IPS-15b (cell line): ENCODE results near the gene KBTBD6.
"Not testable (repeated sequence)": the region's sequence is repeated elsewhere in the genome, so short reads cannot be mapped to it uniquely, and the experiment has no call there.

Experiments
- H3K27me3 ChIP-seq: one replicate; pipeline ENCODE4 v1.6.1; 2013; ENCODE audit warnings: low read length; ENCODE audit not compliant: control insufficient read depth, insufficient read depth
- H3K36me3 ChIP-seq: one replicate; pipeline ENCODE4 v1.6.1; 2013; ENCODE audit warnings: low read length; ENCODE audit not compliant: control insufficient read depth, insufficient read depth
- H3K4me1 ChIP-seq: one replicate; pipeline ENCODE4 v1.6.1; 2013; ENCODE audit warnings: mild to moderate bottlenecking, low read length; ENCODE audit not compliant: control insufficient read depth, insufficient read depth
- H3K4me3 ChIP-seq: one replicate; pipeline ENCODE4 v1.5.1; 2013; ENCODE audit warnings: low read depth, low read length
- H3K9ac ChIP-seq: one replicate; pipeline ENCODE4 v1.6.1; 2013; ENCODE audit warnings: low read depth, mild to moderate bottlenecking, low read length
- H3K9me3 ChIP-seq: one replicate; pipeline ENCODE4 v1.6.1; 2013; ENCODE audit warnings: mild to moderate bottlenecking, low read length; ENCODE audit not compliant: control insufficient read depth, insufficient read depth

Gene KBTBD6

DNA sequence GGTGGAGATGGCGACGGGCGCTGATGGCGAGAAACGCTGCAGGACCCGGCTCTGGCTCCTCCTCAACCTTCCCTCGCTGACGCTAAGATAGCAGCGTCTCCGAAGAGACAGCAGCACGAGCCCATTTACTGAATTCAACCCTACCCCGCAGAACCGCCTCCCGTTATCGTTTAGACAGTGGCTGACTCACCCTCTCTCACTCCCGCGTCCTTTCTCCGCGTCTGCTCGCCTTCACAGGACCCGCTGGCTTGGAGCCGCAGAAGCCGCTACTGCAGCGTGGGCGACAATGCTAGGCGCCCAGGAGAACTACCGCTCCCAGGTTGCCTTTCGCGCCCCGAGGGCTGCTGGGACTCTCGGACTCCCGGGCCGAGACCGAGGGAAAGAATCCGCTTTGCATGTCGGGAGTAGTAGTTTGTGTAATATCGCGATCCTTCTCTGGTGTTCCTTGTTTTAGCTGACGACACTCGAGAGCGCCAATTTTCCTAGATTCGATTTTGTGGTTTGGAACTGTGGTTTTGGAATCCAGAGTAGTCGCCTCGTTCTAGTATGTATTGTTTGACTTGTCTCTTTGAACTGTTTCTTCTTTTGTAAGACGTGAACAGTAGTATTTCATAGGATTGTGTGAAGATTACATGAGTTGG, at the start of gene KBTBD6:
Gene KBTBD6 (minus strand): TSS at position 291 of the 641 bp plus-strand sequence. CDS start 291 bp downstream, outside the sequence.
- Histone ChIP-seq H3K27me3 (no peaks in the 10 kb centered on the region), H3K9ac (peak within 1 kb of the TSS; percentile 67), H3K4me1 (peaks cover 10% of the 10 kb centered on the region), H3K36me3 (no peaks in the 10 kb centered on the region), H3K4me3 (peak within 1 kb of the TSS; percentile 90), H3K9me3 (no peaks in the 10 kb centered on the region)

GRCh38 chr13:41182231-41182630, 49.6 kb upstream of the KBTBD6 start:
- no peaks in the 10 kb centered on the region for H3K9me3 ChIP-seq
- no peaks in the 10 kb centered on the region for H3K27me3 ChIP-seq
- no peaks in the 10 kb centered on the region for H3K4me1 ChIP-seq
- H3K36me3 ChIP-seq = no peaks in the 10 kb centered on the region
- H3K9ac ChIP-seq = no peak overlapping the region
- H3K4me3 ChIP-seq = no peak overlapping the region

- Histone ChIP-seq H3K9me3 (peaks cover 4% of the 10 kb centered on the region), H3K9ac (no peak overlapping the region), H3K27me3 (no peaks in the 10 kb centered on the region), H3K4me3 (no peak overlapping the region), H3K4me1 (no peaks in the 10 kb centered on the region), H3K36me3 (no peaks in the 10 kb centered on the region)
These were observed 47.1 kb upstream of the KBTBD6 start for GRCh38 chr13:41179593-41180250.

DNA sequence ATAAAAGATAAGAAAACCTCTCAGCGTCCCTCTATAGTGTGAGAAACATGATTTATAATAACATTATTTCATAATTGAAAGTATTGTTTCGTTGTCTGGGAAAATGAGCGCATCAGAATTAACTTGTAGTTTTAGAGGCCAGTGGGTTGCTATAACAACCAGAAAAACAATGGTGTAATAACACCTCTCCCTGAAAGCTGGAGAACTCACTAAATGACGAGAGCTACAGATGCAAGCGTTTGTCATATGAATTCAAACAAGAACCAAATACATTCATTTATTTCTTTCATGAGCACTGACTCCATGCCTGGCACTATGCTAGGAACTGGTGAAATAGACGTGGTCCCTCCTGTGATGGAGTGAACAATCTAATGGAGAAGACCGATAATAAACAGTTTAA, 45.4 kb upstream of the KBTBD6 start:
- Histone ChIP-seq H3K27me3 (no peaks in the 10 kb centered on the region), H3K36me3 (no peaks in the 10 kb centered on the region), H3K4me3 (no peak overlapping the region), H3K9me3 (peaks cover 4% of the 10 kb centered on the region), H3K4me1 (no peaks in the 10 kb centered on the region), H3K9ac (no peak overlapping the region)

GRCh38 chr13:41177616-41178015, 45.0 kb upstream of the KBTBD6 start:
- Histone ChIP-seq H3K36me3 (no peaks in the 10 kb centered on the region), H3K27me3 (no peaks in the 10 kb centered on the region), H3K9ac (no peak overlapping the region), H3K9me3 (peaks cover 4% of the 10 kb centered on the region), H3K4me1 (no peaks in the 10 kb centered on the region), H3K4me3 (no peak overlapping the region)

DNA sequence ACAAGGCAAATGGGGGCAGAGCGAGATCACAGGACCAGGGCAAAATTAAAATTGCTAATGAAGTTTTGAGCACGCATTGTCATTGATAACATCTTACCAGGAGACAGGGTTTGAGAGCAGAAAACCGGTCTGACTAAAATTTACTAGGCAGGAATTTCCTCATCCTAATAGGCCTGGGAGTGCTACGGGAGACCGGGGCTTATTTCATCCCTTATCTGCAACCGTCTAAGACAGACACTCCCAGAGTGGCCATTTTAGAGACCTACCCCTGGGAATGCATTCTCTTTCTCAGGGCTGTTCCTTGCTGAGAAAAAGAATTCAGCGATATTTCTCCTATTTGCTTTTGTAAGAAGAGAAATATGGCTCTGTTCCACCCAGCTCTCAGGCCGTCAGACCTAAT, 43.0 kb upstream of the KBTBD6 start:
- H3K36me3 ChIP-seq, H3K27me3 ChIP-seq, H3K4me1 ChIP-seq, H3K9ac ChIP-seq, H3K9me3 ChIP-seq, H3K4me3 ChIP-seq: not testable (repeated sequence)

DNA sequence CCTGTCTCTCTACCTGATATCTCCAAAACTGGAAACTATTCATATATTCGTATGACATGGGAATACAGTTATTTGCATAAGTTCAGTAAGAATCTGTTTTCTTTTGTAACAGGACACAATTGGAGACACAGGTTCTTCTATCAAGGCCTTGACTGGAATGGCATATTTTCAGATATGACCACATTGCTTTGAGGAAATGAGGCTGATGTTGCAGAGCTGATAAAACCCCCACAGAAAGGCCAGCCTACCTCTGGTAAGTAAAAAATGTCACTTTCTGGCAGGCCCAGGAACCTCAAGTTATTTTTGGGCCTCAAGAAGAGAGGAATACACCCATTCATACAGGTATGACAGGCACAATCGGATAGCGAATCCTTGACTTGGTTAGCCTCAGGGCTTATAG, 29.5 kb upstream of the KBTBD6 start:
- Histone ChIP-seq H3K36me3 (no peaks in the 10 kb centered on the region), H3K9me3 (no peaks in the 10 kb centered on the region), H3K4me3 (no peak overlapping the region), H3K9ac (no peak overlapping the region), H3K4me1 (peaks cover 16% of the 10 kb centered on the region), H3K27me3 (no peaks in the 10 kb centered on the region)

- Histone ChIP-seq H3K4me3 (no peak overlapping the region), H3K27me3 (no peaks in the 10 kb centered on the region), H3K36me3 (no peaks in the 10 kb centered on the region), H3K4me1 (peaks cover 25% of the 10 kb centered on the region), H3K9me3 (no peaks in the 10 kb centered on the region), H3K9ac (no peak overlapping the region)
These were observed 26.6 kb upstream of the KBTBD6 start for GRCh38 chr13:41159174-41159573.

- H3K9me3 ChIP-seq = no peaks in the 10 kb centered on the region
- no peaks in the 10 kb centered on the region for H3K36me3 ChIP-seq
- no peaks in the 10 kb centered on the region for H3K27me3 ChIP-seq
- peaks cover 25% of the 10 kb centered on the region for H3K4me1 ChIP-seq
- no peak overlapping the region for H3K4me3 ChIP-seq
- no peak overlapping the region for H3K9ac ChIP-seq
These were observed 24.6 kb upstream of the KBTBD6 start for GRCh38 chr13:41157048-41157717.

- H3K4me3 ChIP-seq = no peak overlapping the region
- peaks cover 25% of the 10 kb centered on the region for H3K4me1 ChIP-seq
- no peaks in the 10 kb centered on the region for H3K36me3 ChIP-seq
- no peaks in the 10 kb centered on the region for H3K27me3 ChIP-seq
- H3K9me3 ChIP-seq = no peaks in the 10 kb centered on the region
- H3K9ac ChIP-seq = no peak overlapping the region
These were observed 24.0 kb upstream of the KBTBD6 start for GRCh38 chr13:41156620-41157019.

GRCh38 chr13:41154042-41154441, 21.4 kb upstream of the KBTBD6 start:
- Histone ChIP-seq H3K9me3 (peaks cover 16% of the 10 kb centered on the region), H3K27me3 (no peaks in the 10 kb centered on the region), H3K9ac (no peak overlapping the region), H3K4me3 (no peak overlapping the region), H3K4me1 (peaks cover 18% of the 10 kb centered on the region), H3K36me3 (no peaks in the 10 kb centered on the region)

DNA sequence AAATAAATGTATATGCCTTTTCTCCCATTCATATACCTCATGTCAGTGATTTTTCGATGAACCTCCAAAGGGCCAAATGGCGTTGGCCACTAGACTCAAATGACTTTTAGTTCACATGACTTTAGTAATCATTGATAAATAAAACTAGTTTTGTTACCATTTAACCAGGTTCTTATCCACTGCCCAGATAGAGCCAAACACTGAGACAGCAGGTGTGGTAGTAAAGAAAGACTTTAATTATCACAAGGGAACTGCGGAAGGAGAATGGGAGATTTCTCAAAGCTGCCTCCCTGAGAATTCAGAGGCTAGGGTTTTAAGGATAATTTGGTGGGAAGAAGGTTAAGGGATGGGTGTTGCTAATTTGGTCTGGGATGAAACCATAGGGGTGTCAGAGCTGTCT, 19.4 kb upstream of the KBTBD6 start:
- Histone ChIP-seq H3K27me3 (no peaks in the 10 kb centered on the region), H3K9ac (no peak overlapping the region), H3K4me1 (peaks cover 7% of the 10 kb centered on the region), H3K36me3 (no peaks in the 10 kb centered on the region), H3K9me3 (peaks cover 33% of the 10 kb centered on the region), H3K4me3 (no peak overlapping the region)
